Osteoblast (primary cell): ENCODE data around the gene CDC42SE2. TPM values are rescaled to one million over a fixed set of nuclear protein-coding genes. Genes with fewer than 3 reads are reported as not detected.

Experiments
- DNase-seq: peaks from one replicate; pipeline ENCODE4 v3.0.0; 2011; ENCODE audit warnings: low spot score, mixed read lengths; ENCODE audit not compliant: insufficient read length; ENCODE audit errors: missing footprints
- H2AFZ ChIP-seq: 2 replicates; pipeline ENCODE4 v1.6.0; 2011; ENCODE audit warnings: mild to moderate bottlenecking, low read length
- H3K27ac ChIP-seq: 2 replicates; pipeline ENCODE4 v1.5.1; 2011; ENCODE audit warnings: mild to moderate bottlenecking, low read depth, low read length, moderate library complexity
- H3K27me3 ChIP-seq: 2 replicates; pipeline ENCODE4 v1.6.0; 2012; ENCODE audit warnings: mild to moderate bottlenecking, control low read depth, inconsistent platforms, low read length, moderate library complexity; ENCODE audit not compliant: insufficient read depth
- H3K36me3 ChIP-seq: 2 replicates; pipeline ENCODE4 v1.5.1; 2011; ENCODE audit warnings: mild to moderate bottlenecking, low read length, control low read depth, moderate library complexity; ENCODE audit not compliant: insufficient read depth
- H3K4me1 ChIP-seq: 2 replicates; pipeline ENCODE4 v1.5.1; 2011; ENCODE audit warnings: mild to moderate bottlenecking, low read length, control low read depth, moderate library complexity; ENCODE audit not compliant: insufficient read depth
- H3K4me2 ChIP-seq: 2 replicates; pipeline ENCODE4 v1.6.0; 2011; ENCODE audit warnings: mild to moderate bottlenecking, low read length; ENCODE audit not compliant: insufficient read depth
- H3K4me3 ChIP-seq: fragments of 200-600 bp; sonication (generic); 3 replicates; pipeline ENCODE4 v1.5.1; 2012; ENCODE audit warnings: mild to moderate bottlenecking, low read length, inconsistent platforms; ENCODE audit not compliant: insufficient read depth
- H3K79me2 ChIP-seq: 2 replicates; pipeline ENCODE4 v1.6.0; 2012; ENCODE audit warnings: mild to moderate bottlenecking, low read length, control low read depth, inconsistent platforms; ENCODE audit not compliant: insufficient read depth
- H3K9me3 ChIP-seq: 2 replicates; pipeline ENCODE4 v1.5.1; 2011; ENCODE audit warnings: low read depth, low read length, control low read depth
- H4K20me1 ChIP-seq: 2 replicates; pipeline ENCODE4 v1.6.0; 2012; ENCODE audit warnings: mild to moderate bottlenecking, low read length, control low read depth; ENCODE audit not compliant: insufficient read depth
- total RNA-seq: library from RNA; depleted of rRNA; stranded (reverse); fragments of >200 nt; gene quantifications from 2 replicates; pipeline ENCODE4 v1.2.3, GENCODE V29; 2012
- TF ChIP-seq, protein P1 (sequence below): IDR thresholded peaks from 2 replicates; pipeline ENCODE4 v1.5.1; 2011; ENCODE audit warnings: mild to moderate bottlenecking, low read depth, low read length, moderate library complexity; ENCODE audit errors: extremely low read depth

CDC42SE2 gene
- total RNA-seq, 1 donor, result 22.8 TPM

DNA sequence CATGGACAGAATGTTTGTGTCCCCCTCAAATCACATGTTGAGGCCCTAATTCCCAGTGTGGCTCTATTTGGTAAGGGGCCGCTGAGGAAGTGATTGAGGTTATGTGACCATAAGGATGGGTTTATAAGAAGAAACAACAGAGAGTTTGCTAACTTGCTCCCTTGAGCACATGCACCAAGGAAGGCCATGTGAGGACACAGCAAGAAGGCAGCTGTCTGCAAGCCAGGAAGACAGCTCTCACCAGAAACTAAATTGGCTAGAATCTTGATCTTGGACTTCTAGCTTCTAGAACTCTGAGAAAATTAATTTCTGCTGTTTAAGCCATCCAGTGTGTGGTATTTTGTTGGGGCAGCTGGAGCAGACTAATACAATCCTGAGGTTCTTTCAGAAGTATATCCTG lies 35.2 kb upstream of the CDC42SE2 start:
- no peaks in the 10 kb centered on the region for H3K27me3 ChIP-seq
- H3K36me3 ChIP-seq, result no peaks in the 10 kb centered on the region
- no peak for DNase-seq
- TF ChIP-seq, protein P1, sequence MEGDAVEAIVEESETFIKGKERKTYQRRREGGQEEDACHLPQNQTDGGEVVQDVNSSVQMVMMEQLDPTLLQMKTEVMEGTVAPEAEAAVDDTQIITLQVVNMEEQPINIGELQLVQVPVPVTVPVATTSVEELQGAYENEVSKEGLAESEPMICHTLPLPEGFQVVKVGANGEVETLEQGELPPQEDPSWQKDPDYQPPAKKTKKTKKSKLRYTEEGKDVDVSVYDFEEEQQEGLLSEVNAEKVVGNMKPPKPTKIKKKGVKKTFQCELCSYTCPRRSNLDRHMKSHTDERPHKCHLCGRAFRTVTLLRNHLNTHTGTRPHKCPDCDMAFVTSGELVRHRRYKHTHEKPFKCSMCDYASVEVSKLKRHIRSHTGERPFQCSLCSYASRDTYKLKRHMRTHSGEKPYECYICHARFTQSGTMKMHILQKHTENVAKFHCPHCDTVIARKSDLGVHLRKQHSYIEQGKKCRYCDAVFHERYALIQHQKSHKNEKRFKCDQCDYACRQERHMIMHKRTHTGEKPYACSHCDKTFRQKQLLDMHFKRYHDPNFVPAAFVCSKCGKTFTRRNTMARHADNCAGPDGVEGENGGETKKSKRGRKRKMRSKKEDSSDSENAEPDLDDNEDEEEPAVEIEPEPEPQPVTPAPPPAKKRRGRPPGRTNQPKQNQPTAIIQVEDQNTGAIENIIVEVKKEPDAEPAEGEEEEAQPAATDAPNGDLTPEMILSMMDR, result no peak
- H3K79me2 ChIP-seq, result no peaks in the 10 kb centered on the region
- no peak overlapping the region for H3K27ac ChIP-seq
- H3K9me3 ChIP-seq, result no peaks in the 10 kb centered on the region
- H3K4me1 ChIP-seq, result no peaks in the 10 kb centered on the region
- no peak overlapping the region for H3K4me2 ChIP-seq
- H3K4me3 ChIP-seq, result no peak overlapping the region
- no peak overlapping the region for H2AFZ ChIP-seq
- no peaks in the 10 kb centered on the region for H4K20me1 ChIP-seq

DNA sequence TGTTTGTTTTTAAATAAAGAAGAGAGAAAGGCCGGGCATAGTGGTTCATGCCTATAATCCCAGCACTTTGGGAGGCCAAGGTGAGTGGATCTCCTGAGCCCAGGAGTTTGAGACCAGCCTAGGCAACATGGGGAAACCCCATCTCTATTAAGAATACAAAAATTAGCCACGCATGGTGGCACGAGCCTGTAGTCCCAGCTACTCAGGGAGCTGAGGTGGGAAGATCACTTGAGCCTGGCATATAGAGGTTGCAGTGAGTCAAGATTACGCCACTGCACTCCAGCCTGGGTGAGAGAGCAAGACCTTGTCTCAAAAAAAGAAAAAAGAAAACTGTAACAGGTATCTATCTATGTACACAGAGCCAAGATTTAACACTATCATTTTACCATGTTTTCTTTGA lies 34.2 kb upstream of the CDC42SE2 start:
- Histone ChIP-seq H3K9me3 (no peaks in the 10 kb centered on the region), H3K4me1 (no peaks in the 10 kb centered on the region), H3K79me2 (no peaks in the 10 kb centered on the region), H3K27me3 (no peaks in the 10 kb centered on the region), H4K20me1 (no peaks in the 10 kb centered on the region), H3K27ac (no peak overlapping the region), H3K4me2 (no peak overlapping the region), H3K4me3 (no peak overlapping the region), H2AFZ (no peak overlapping the region), H3K36me3 (no peaks in the 10 kb centered on the region)
- no peak for DNase-seq
- TF ChIP-seq, protein P1, result no peak

GRCh38 chr5:131230406-131230805 lies 33.4 kb upstream of the CDC42SE2 start:
- Histone ChIP-seq H3K9me3 (no peaks in the 10 kb centered on the region), H3K79me2 (no peaks in the 10 kb centered on the region), H3K36me3 (no peaks in the 10 kb centered on the region), H3K4me1 (no peaks in the 10 kb centered on the region), H3K27me3 (no peaks in the 10 kb centered on the region), H3K27ac (no peak overlapping the region), H4K20me1 (no peaks in the 10 kb centered on the region), H3K4me2 (peak overlapping the region; percentile 2), H2AFZ (peak overlapping the region; percentile 23), H3K4me3 (no peak overlapping the region)
- TF ChIP-seq, protein P1, result no peak
- peak; percentile 39 for DNase-seq

- no peaks in the 10 kb centered on the region for H3K9me3 ChIP-seq
- DNase-seq, result no peak
Observed at GRCh38 chr5:131239686-131240085, 24.2 kb upstream of the CDC42SE2 start.

More at GRCh38 chr5:131239686-131240085, 24.2 kb upstream of the CDC42SE2 start:
- TF ChIP-seq, protein P1, result no peak
- Histone ChIP-seq H3K27ac (no peak overlapping the region), H3K79me2 (no peaks in the 10 kb centered on the region), H3K4me2 (no peak overlapping the region), H3K4me1 (peaks cover 10% of the 10 kb centered on the region), H3K36me3 (no peaks in the 10 kb centered on the region), H3K27me3 (no peaks in the 10 kb centered on the region), H3K4me3 (no peak overlapping the region), H2AFZ (peak overlapping the region; percentile 7), H4K20me1 (no peaks in the 10 kb centered on the region)
